HG02885 (cell line): ENCODE results near the gene CISD3.

Experiments
- ATAC-seq: cut with Tn5 transposase; IDR thresholded peaks from one replicate; pipeline ENCODE4 v1.9.1; 2021; ENCODE audit warnings: mild to moderate bottlenecking; ENCODE audit not compliant: unreplicated experiment, poor library complexity

CISD3 gene

DNA sequence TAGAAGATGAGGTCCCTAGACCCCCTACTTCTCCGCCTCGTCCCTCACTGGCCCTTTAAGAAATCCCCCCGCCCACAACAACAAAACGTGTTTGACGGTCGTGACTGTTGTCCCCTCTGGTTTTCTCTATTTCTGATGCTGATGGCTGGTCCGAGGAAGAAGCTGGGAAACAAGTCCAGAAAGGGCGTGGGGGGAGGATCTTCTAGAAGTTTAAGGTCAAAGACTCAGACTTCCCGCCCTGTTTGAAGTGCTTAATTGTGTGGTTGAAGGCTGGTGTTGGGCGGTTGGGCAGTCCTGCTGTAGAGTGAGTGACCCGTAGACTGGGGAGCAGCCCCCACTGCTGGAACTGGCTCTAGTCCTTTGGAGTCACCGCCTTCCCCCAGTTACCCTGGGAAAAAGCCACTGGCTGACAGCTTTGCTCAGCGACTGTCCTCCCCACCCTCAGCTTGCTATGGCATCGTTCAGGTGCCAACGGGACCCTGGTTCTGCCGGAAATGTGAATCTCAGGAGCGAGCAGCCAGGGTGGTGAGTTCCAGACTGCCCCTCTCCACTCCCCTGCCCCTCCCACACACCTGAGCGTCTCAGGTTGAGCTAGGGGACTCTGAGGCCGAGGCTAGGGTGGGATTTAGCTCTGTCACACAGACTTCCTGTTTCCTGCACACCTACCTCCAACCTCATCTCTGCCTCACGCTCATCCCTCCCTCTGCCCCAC is 23.5 kb upstream of the CISD3 start:
- no peak for ATAC-seq

DNA sequence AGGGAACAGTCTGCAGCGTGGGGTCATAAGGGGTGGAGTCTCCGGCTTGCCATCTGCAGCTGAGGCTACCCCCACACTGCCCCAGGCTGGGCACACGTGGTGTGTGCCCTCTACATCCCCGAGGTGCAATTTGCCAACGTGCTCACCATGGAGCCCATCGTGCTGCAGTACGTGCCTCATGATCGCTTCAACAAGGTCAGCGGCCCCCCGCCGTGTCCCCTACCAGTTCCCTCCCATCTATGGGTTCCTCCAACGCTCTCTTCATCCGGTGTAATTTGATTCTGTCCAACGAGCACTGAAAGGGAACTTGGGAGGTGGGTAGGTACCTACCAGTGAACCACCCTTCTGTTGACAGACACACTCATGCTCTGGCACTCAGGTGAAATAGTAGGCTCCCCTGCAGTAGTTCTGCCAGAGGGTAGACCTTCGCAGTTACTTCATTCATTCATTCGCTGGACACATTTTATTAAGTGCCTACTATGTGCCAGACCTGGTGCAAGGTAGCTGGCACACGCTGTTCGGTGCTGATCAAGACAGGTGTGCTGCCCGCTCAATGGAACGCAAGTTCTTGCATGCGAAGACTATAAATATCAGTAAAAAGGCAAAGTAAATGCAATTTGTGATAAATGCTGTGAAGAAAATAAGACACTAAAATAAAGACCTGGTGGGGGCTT is 22.3 kb upstream of the CISD3 start:
- no peak for ATAC-seq

DNA sequence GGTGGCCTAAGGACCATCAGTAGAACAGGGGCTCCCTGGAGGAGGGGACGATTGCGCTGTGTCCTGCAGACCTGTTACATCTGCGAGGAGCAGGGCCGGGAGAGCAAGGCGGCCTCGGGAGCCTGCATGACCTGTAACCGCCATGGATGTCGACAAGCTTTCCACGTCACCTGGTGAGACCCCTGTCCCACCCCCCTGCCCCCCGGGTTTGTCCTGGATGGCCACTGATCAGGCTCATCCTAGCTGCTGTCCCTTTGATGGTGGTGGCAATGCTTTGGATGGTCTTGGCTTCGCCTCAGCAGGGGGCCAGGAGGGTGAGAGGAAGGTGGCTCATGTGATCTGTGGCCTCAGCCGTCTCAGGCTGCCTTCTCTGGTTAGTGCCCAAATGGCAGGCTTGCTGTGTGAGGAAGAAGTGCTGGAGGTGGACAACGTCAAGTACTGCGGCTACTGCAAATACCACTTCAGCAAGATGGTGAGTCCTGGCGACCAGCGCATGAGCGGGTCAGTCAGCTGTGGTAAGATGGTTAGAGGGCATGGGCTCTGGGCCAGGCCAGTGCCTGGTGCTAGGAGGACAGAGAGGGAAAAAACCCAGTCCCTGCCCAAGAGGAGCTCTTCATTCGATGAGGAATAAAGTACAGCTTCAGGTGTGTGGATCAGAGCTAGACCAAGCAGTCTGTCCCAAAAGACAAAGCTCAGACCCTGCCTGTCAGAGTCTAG is 20.9 kb upstream of the CISD3 start:
- no peak for ATAC-seq

DNA sequence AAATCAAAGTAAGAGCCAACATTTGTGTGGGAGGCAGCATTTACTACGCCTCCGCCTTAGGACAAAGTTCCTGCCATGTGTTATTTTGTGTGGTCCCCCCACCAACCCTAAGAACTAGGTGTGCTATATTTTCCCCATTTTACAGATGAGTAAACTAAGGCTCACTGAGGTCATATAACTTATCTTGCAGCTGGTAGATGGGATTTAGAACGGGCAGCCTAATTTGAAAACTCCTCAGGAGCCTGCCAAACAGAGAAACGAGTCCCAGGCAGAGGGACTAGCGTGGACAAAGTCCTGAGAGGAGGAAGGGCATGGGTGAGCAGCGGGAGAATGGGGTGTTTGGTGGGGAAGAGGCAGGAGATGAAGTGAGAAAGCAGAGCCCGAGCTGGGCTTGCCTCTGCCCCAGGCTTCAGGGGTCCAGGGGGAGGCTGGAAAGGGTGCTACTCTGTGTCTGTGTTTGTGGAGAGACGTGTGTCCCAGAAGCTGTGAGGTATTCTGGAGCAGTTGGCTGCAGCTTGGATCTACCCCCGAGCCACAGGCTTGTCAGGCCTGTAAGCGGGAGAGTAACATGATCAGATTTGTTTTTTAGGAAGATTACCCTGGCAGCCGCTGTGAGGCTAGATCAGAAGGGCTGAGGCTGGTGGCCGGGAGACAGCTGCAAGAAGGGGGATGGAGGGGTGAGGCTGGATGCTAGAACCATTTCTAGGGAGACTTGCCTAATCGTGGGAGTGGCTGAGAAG is 20.1 kb upstream of the CISD3 start:
- ATAC-seq = no peak

DNA sequence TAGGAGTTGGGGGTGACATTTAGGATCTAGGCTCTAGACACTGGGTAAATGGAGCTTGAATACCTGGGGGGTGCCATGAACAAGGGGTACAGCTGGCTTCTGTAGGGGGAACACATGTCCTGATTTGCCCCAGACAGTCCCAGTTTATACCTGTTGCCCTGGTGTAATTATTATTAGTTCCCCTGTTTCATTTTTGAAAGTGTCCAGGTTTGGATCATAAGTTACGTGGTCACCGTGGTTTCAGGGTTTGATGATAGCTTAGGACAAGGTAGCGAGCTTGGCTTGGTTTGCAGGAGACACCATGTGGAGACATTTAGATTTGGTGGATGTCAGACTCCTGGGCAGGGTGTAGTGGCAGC is 19.6 kb upstream of the CISD3 start:
- ATAC-seq = no peak

DNA sequence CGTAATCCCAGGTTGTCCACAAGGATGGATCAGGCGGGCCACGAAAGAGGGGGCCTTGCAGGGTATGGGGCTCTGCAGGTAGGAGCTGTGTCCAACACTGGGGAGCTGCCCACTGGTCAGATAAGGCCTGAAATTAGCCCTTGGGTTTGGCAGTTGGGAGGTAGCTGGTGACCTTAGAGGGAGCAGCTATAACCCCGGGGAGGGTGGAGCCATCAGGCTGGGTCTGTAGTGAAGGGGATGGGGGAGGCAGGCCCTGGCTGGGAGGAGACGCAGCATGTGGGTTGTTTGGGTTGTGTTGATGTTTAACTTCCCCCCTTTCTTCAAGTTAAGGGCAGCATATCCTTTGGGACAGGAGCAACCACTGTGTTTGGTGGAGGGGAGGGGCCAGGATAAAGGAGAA is 19.2 kb upstream of the CISD3 start:
- ATAC-seq = no peak

DNA sequence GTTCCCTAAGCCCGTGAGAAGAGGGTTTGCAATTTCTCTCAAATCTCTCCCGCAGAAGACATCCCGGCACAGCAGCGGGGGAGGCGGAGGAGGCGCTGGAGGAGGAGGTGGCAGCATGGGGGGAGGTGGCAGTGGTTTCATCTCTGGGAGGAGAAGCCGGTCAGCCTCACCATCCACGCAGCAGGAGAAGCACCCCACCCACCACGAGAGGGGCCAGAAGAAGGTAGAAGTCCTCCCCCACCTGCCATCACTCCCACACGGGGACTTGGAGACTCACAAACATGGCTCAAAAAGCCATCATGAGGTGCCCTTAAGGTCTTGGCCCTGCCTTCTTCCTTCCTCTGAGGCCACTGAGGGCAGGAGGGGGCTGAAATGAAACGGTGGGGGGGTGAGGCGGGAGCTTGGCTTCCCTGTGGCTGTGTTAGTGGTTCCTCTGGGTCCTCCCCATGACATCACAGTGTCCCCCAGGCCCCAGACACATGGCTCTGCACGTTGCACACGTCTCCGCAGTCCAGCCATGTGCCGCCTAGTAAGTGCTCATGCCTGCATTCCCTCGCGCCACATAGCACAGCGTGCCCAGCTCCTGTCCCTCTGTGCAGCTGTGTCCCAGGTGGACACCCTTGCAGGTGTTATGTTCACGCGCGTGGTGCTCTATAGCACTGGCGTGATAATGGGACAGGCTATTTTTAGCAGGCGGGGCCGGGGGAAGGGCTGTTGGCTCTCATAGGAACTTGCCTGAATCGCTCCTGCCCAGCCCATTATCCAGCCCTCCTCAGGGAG is 18.2 kb upstream of the CISD3 start:
- ATAC-seq = no peak

DNA sequence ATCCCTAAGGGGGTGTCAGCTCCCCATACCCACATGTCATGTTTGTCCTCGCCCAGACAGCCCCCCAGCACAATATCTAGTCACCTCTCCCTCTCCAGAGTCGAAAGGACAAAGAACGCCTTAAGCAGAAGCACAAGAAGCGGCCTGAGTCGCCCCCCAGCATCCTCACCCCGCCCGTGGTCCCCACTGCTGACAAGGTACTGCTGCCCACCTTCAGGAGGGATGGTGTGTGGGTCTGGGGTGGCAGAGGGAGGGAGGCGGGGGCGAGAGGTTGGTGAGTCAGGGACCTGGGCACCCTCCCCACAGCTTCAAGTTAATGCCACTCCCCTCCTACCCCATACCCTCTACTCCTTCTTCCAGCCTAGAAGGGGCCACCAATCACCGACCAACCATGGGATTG is 17.5 kb upstream of the CISD3 start:
- no peak for ATAC-seq

DNA sequence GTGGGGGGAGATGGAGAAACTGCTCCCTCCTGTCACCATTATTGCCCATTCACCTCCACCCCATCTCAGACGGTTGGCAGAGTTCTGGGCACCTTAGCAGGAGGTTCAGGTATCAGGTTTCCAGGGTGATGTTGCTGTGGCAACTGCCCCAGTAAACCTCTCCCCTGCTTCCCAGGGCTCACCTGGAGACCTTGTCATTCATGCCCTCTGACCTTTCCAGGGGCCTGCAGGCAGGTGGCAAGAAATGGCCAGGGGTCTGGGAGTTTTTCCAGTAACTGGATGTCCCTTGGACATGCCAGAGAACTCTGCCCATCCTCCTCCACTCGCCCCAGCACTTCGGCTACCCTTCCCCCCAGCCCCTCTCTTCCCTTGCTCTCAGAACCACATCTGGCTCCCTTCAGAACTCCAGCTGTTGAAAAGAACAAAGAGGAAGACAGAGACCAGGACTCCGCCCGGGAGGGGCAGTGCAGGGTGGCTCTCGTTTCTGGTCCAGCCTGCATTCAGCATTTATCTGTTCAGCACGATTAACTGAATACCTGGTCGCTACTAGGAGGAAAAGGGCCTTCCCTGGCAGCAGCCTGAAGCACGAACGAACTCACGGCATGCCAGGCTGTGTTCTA is 16.6 kb upstream of the CISD3 start:
- no peak for ATAC-seq

DNA sequence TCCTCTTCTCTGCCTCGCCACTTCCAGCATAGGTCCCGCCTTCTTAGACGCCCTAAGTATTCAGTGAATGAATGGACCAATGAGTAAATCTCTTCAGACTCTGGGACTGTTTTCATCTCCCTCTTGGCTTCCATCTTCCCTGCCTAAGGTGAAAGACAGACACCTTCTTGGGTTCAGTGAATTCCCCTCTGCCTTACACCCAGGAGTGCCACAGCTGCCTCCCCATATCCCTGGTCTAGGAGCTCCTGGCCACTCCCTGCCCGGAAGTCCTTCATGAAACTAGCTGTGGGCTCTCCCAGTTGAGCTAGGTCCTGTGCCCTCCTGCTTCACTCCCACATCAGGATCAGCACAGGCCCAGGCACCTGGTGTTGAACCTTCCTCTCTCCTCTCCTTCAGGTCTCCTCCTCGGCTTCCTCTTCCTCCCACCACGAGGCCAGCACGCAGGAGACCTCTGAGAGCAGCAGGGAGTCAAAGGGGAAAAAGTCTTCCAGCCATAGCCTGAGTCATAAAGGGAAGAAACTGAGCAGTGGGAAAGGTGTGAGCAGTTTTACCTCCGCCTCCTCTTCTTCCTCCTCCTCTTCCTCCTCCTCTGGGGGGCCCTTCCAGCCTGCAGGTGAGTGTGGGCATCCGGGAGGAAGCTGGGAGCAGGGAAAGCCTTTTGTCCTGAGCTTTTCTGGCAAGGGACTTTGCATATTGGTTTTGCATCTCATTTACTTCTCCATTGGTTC is 14.8 kb upstream of the CISD3 start:
- no peak for ATAC-seq

DNA sequence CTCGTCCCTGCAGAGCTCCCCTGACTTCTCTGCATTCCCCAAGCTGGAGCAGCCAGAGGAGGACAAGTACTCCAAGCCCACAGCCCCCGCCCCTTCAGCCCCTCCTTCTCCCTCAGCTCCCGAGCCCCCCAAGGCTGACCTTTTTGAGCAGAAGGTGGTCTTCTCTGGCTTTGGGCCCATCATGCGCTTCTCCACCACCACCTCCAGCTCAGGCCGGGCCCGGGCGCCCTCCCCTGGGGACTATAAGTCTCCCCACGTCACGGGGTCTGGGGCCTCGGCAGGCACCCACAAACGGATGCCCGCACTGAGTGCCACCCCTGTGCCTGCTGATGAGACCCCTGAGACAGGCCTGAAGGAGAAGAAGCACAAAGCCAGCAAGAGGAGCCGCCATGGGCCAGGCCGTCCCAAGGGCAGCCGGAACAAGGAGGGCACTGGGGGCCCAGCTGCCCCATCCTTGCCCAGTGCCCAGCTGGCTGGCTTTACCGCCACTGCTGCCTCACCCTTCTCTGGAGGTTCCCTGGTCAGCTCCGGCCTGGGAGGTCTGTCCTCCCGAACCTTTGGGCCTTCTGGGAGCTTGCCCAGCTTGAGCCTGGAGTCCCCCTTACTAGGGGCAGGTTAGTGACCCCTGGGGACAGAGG is 13.7 kb upstream of the CISD3 start:
- no peak for ATAC-seq

DNA sequence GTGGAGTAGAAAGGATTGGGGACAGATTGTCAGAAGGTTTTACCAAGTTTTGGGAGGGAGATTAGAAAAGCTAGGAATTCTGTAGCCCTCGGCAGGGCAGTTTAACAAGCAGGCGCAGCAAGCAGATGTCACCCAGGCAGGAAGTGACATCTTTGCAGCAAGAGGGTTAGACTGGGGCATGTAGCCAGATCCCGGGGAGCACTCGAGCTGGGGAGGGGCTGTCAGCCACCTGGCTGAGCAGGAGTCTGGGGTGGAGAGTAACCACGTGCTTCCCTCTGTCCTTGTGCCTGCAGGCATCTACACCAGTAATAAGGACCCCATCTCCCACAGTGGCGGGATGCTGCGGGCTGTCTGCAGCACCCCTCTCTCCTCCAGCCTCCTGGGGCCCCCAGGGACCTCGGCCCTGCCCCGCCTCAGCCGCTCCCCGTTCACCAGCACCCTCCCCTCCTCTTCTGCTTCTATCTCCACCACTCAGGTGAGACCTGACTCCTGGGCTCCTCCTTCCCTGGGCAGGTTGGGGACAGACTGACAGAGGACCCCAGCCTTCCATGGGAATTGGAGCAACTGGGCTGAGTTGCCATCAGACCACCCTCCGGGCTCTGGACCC is 12.9 kb upstream of the CISD3 start:
- no peak for ATAC-seq

DNA sequence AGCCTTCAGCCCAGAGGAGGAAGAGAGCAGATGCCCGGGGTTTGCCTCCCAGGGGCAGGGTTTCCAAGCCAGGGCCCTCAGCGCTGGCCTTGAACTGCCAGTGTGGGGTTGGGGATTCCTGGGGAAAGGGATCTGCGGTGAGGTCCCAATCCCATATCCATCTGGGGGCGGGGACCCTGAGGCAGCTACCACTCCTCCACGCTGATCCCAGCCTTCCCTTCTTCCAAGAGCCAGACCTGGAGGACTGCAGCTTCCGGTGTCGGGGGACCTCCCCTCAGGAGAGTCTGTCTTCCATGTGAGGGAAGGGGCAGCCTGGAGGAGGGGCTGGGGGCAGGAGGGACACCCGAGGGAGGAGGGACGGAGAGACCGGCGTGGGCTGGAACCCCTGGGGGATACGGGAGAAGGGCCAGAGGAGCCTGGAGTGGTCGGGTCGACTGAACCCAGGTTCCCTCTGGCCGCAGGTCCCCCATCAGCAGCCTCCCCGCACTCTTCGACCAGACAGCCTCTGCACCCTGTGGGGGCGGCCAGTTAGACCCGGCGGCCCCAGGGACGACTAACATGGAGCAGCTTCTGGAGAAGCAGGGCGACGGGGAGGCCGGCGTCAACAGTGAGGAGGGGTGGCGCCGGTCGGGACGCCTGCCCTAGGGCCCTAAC is 10.7 kb upstream of the CISD3 start:
- ATAC-seq = no peak

DNA sequence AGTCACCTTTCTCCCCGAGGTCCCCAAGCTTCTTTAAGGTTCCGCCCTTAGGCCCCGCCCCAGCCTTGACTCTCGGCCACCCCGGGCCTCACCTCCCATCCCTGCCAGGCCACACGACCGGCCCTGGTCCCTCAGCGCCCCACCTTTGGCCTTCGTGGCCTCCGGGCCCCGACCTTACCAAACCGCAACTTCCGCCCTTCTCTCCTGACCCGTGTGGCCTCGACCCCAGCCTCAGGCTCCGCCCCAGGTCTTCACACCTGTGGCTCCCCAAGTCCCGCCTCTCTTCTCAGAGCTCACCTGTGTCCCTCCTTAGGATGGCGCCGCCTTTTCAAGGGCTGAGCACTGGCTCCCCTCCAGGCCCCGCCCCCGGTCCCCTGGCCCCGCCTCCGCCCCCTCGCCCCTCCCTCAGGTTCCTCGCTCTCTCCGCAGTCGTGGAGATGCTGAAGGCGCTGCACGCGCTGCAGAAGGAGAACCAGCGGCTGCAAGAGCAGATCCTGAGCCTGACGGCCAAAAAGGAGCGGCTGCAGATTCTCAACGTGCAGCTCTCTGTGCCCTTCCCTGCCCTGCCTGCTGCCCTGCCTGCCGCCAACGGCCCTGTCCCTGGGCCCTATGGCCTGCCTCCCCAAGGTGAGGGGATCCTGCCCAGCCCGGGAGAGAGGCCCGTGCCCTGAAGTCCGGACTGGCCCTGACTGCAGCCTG is 10.0 kb upstream of the CISD3 start:
- no peak for ATAC-seq

DNA sequence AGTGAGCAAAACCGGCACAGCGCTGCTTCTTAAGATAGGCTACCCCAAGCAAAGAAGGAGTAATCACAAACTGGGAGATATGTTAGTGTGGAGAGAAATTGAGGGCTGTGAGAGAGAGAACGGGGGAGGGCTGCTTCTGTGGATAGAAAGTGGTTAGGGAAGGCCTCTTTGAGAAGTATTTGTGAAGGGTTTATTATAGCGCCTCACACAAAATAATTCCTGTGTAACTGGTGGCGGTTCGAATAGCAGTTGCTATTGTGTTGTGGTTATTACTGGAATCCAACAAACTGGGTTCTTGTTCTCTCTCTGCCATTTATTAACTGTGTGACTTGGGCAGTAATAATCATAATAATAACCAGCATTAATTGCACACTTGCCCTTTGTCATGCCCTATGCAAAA is 9.2 kb upstream of the CISD3 start:
- no peak for ATAC-seq

DNA sequence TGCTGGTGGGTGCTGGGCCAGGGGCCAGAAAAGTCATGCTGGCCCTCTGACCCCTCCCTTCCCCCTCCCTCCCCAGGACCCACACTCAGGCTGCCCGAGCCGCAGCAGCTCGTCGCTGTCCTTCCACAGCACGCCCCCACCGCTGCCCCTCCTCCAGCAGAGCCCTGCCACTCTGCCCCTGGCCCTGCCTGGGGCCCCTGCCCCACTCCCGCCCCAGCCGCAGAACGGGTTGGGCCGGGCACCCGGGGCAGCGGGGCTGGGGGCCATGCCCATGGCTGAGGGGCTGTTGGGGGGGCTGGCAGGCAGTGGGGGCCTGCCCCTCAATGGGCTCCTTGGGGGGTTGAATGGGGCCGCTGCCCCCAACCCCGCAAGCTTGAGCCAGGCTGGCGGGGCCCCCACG is 8.3 kb upstream of the CISD3 start:
- ATAC-seq = no peak

DNA sequence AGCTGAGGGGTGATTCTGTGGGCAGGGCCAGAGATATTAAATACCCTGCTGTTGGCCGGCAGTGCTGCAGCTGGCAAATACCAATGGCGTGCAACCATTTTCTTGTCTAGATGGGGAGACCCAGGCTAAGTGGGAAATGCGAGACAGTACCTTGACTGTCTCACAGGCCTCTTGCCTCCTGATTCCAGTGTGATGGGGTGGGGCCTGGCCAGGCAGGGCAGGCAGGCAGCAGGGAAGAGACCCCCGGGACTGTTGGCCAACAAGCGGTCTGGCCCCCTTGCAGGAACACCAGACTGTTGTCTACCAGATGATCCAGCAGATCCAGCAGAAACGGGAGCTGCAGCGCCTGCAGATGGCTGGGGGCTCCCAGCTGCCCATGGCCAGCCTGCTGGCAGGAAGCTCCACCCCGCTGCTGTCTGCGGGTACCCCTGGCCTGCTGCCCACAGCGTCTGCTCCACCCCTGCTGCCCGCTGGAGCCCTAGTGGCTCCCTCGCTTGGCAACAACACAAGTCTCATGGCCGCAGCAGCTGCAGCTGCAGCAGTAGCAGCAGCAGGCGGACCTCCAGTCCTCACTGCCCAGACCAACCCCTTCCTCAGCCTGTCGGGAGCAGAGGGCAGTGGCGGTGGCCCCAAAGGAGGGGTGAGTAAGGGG is 5.7 kb upstream of the CISD3 start:
- ATAC-seq = no peak
